ENCODE data around the gene IYD. TPM values are rescaled to one million over a fixed set of nuclear protein-coding genes. Genes with fewer than 3 reads are reported as not detected.

IYD gene
- total RNA-seq, result not detected in 2 replicates

GRCh38 chr6:150368762-150369161, at the start of gene IYD:
TSS of gene IYD (plus strand) at chr6:150369012. CDS start at chr6:150369032, 20 bp downstream.
- no peak for DNase-seq
- no peaks in the 10 kb centered on the region for H3K4me1 Mint-ChIP-seq
- H3K36me3 Mint-ChIP-seq (ENCODE audit: low read depth), result no peaks in the 10 kb centered on the region
- intact Hi-C loops (cut with micrococcal nuclease), result no loop called here
- H3K4me3 Mint-ChIP-seq, result no peak within 1 kb of the TSS
- peaks cover 2% of the 10 kb centered on the region for H3K27me3 Mint-ChIP-seq
- H3K9me3 Mint-ChIP-seq, result no peaks in the 10 kb centered on the region
- no peak within 1 kb of the TSS for H3K27ac Mint-ChIP-seq

GRCh38 chr6:150319924-150320323, 48.9 kb upstream of the IYD start:
- intact Hi-C loops (cut with micrococcal nuclease), result no loop called here
- no peak overlapping the region for H3K4me3 Mint-ChIP-seq

GRCh38 chr6:150320442-150320841, 48.4 kb upstream of the IYD start:
- DNase-seq, result no peak
- H3K27me3 Mint-ChIP-seq, result peaks cover 6% of the 10 kb centered on the region

More at GRCh38 chr6:150319924-150320323, 48.9 kb upstream of the IYD start:
- Mint-ChIP-seq H3K4me1 (no peaks in the 10 kb centered on the region), H3K9me3 (no peaks in the 10 kb centered on the region), H3K27ac (no peak overlapping the region), H3K36me3 (ENCODE audit: low read depth) (no peaks in the 10 kb centered on the region), H3K27me3 (peaks cover 6% of the 10 kb centered on the region)
- no peak for DNase-seq

GRCh38 chr6:150322466-150322871, 46.3 kb upstream of the IYD start:
- intact Hi-C loops (cut with micrococcal nuclease), result no loop called here
- Mint-ChIP-seq H3K27me3 (peaks cover 6% of the 10 kb centered on the region), H3K9me3 (no peaks in the 10 kb centered on the region), H3K4me3 (no peak overlapping the region), H3K36me3 (ENCODE audit: low read depth) (no peaks in the 10 kb centered on the region), H3K27ac (no peak overlapping the region), H3K4me1 (no peaks in the 10 kb centered on the region)
- no peak for DNase-seq

More at GRCh38 chr6:150320442-150320841, 48.4 kb upstream of the IYD start:
- no peaks in the 10 kb centered on the region for H3K9me3 Mint-ChIP-seq
- no peak overlapping the region for H3K27ac Mint-ChIP-seq
- no peak overlapping the region for H3K4me3 Mint-ChIP-seq
- no peaks in the 10 kb centered on the region for H3K4me1 Mint-ChIP-seq
- intact Hi-C loops (cut with micrococcal nuclease), result no loop called here
- no peaks in the 10 kb centered on the region for H3K36me3 Mint-ChIP-seq (ENCODE audit: low read depth)

GRCh38 chr6:150323205-150323604, 45.6 kb upstream of the IYD start:
- H3K4me3 Mint-ChIP-seq, result no peak overlapping the region
- DNase-seq, result no peak
- no peaks in the 10 kb centered on the region for H3K4me1 Mint-ChIP-seq
- no peaks in the 10 kb centered on the region for H3K9me3 Mint-ChIP-seq
- no peaks in the 10 kb centered on the region for H3K36me3 Mint-ChIP-seq (ENCODE audit: low read depth)
- intact Hi-C loops (cut with micrococcal nuclease), result no loop called here
- peaks cover 6% of the 10 kb centered on the region for H3K27me3 Mint-ChIP-seq
- no peak overlapping the region for H3K27ac Mint-ChIP-seq

- Mint-ChIP-seq H3K27ac (no peak overlapping the region), H3K9me3 (no peaks in the 10 kb centered on the region), H3K4me1 (no peaks in the 10 kb centered on the region), H3K36me3 (ENCODE audit: low read depth) (no peaks in the 10 kb centered on the region), H3K4me3 (no peak overlapping the region), H3K27me3 (peaks cover 6% of the 10 kb centered on the region)
- intact Hi-C loops (cut with micrococcal nuclease), result no loop called here
- no peak for DNase-seq
Observed at GRCh38 chr6:150324044-150324443, 44.8 kb upstream of the IYD start.

- H3K9me3 Mint-ChIP-seq, result no peaks in the 10 kb centered on the region
- no peaks in the 10 kb centered on the region for H3K36me3 Mint-ChIP-seq (ENCODE audit: low read depth)
- H3K4me3 Mint-ChIP-seq, result no peak overlapping the region
- intact Hi-C loops (cut with micrococcal nuclease), result no loop called here
- H3K27ac Mint-ChIP-seq, result no peak overlapping the region
- DNase-seq, result no peak
- peaks cover 11% of the 10 kb centered on the region for H3K27me3 Mint-ChIP-seq
- no peaks in the 10 kb centered on the region for H3K4me1 Mint-ChIP-seq
Observed at GRCh38 chr6:150325066-150325772, 43.6 kb upstream of the IYD start.

- DNase-seq, result no peak
- intact Hi-C loops (cut with micrococcal nuclease), result no loop called here
- no peaks in the 10 kb centered on the region for H3K9me3 Mint-ChIP-seq
- H3K4me1 Mint-ChIP-seq, result no peaks in the 10 kb centered on the region
- H3K27me3 Mint-ChIP-seq, result peaks cover 7% of the 10 kb centered on the region
- H3K27ac Mint-ChIP-seq, result no peak overlapping the region
- no peak overlapping the region for H3K4me3 Mint-ChIP-seq
- no peaks in the 10 kb centered on the region for H3K36me3 Mint-ChIP-seq (ENCODE audit: low read depth)
Observed at GRCh38 chr6:150327117-150327774, 41.6 kb upstream of the IYD start.

- no peak for DNase-seq
- intact Hi-C loops (cut with micrococcal nuclease), result no loop called here
- no peaks in the 10 kb centered on the region for H3K36me3 Mint-ChIP-seq (ENCODE audit: low read depth)
- H3K27ac Mint-ChIP-seq, result no peak overlapping the region
- H3K4me1 Mint-ChIP-seq, result no peaks in the 10 kb centered on the region
- H3K9me3 Mint-ChIP-seq, result no peaks in the 10 kb centered on the region
- H3K4me3 Mint-ChIP-seq, result no peak overlapping the region
- peaks cover 7% of the 10 kb centered on the region for H3K27me3 Mint-ChIP-seq
Observed at GRCh38 chr6:150328744-150329405, 39.9 kb upstream of the IYD start.

- no peak overlapping the region for H3K27ac Mint-ChIP-seq
- no peak for DNase-seq
- H3K36me3 Mint-ChIP-seq (ENCODE audit: low read depth), result no peaks in the 10 kb centered on the region
- H3K9me3 Mint-ChIP-seq, result no peaks in the 10 kb centered on the region
- H3K4me1 Mint-ChIP-seq, result no peaks in the 10 kb centered on the region
- peaks cover 10% of the 10 kb centered on the region for H3K27me3 Mint-ChIP-seq
- no peak overlapping the region for H3K4me3 Mint-ChIP-seq
- intact Hi-C loops (cut with micrococcal nuclease), result no loop called here
Observed at GRCh38 chr6:150331344-150331743, 37.5 kb upstream of the IYD start.

GRCh38 chr6:150332939-150333584, 35.8 kb upstream of the IYD start:
- Mint-ChIP-seq H3K36me3 (ENCODE audit: low read depth) (no peaks in the 10 kb centered on the region), H3K27ac (no peak overlapping the region), H3K9me3 (no peaks in the 10 kb centered on the region), H3K4me1 (no peaks in the 10 kb centered on the region), H3K4me3 (no peak overlapping the region), H3K27me3 (peaks cover 10% of the 10 kb centered on the region)
- no peak for DNase-seq
- intact Hi-C loops (cut with micrococcal nuclease), result no loop called here

GRCh38 chr6:150333585-150333941, 35.2 kb upstream of the IYD start:
- Mint-ChIP-seq H3K27ac (no peak overlapping the region), H3K9me3 (no peaks in the 10 kb centered on the region), H3K4me3 (no peak overlapping the region), H3K36me3 (ENCODE audit: low read depth) (no peaks in the 10 kb centered on the region), H3K27me3 (peaks cover 10% of the 10 kb centered on the region), H3K4me1 (no peaks in the 10 kb centered on the region)
- intact Hi-C loops (cut with micrococcal nuclease), result no loop called here
- DNase-seq, result no peak

- Mint-ChIP-seq H3K36me3 (ENCODE audit: low read depth) (no peaks in the 10 kb centered on the region), H3K27me3 (peaks cover 9% of the 10 kb centered on the region), H3K4me1 (no peaks in the 10 kb centered on the region), H3K27ac (no peak overlapping the region), H3K4me3 (no peak overlapping the region), H3K9me3 (no peaks in the 10 kb centered on the region)
- intact Hi-C loops (cut with micrococcal nuclease), result loop anchor here (1.0 kb wide), 1 partner anchor 255 kb away; no protein-coding TSS in a partner anchor
- peak; percentile 75 for DNase-seq
Observed at GRCh38 chr6:150334790-150335783, 33.7 kb upstream of the IYD start.

All from activated CD4-positive, alpha-beta T cell treated with anti-CD3 and anti-CD28 coated beads, Interleukin-2, amount 10 ng/mL, durations not matched to agents 24 days and 14 days (primary cell).